GM23248 (cell line): ENCODE measurements around the gene FHAD1. TPM values are rescaled to one million over a fixed set of nuclear protein-coding genes. Genes with fewer than 3 reads are reported as not detected.

Experiments used
- DNase-seq: peaks from one replicate; pipeline ENCODE4 v3.0.0-alpha.2; 2015
- H2AFZ ChIP-seq: fragments of 200-600 bp; sonication (generic); 2 replicates; pipeline ENCODE4 v1.6.1; 2016; ENCODE audit warnings: antibody characterized with exemption
- H3F3A ChIP-seq: fragments of 200-600 bp; sonication (generic); 2 replicates; pipeline ENCODE4 v1.6.1; 2016; ENCODE audit warnings: mild to moderate bottlenecking, antibody characterized with exemption, mixed run types; ENCODE audit not compliant: insufficient read depth
- H3K27ac ChIP-seq: fragments of 200-600 bp; sonication (generic); 2 replicates; pipeline ENCODE4 v1.5.1; 2016; ENCODE audit warnings: mild to moderate bottlenecking
- H3K27me3 ChIP-seq: fragments of 200-600 bp; sonication (generic); replicated peaks from 2 replicates; pipeline ENCODE4 v1.6.1; 2016; ENCODE audit warnings: mild to moderate bottlenecking; ENCODE audit not compliant: insufficient read depth
- H3K36me3 ChIP-seq: fragments of 200-600 bp; sonication (generic); 2 replicates; pipeline ENCODE4 v1.6.1; 2016; ENCODE audit warnings: low read depth, mild to moderate bottlenecking
- H3K4me1 ChIP-seq: fragments of 200-600 bp; sonication (generic); 2 replicates; pipeline ENCODE4 v1.6.1; 2016; ENCODE audit warnings: mild to moderate bottlenecking; ENCODE audit not compliant: insufficient read depth
- H3K4me2 ChIP-seq: fragments of 200-600 bp; sonication (generic); one replicate; pipeline ENCODE4 v1.6.1; 2016; ENCODE audit warnings: mild to moderate bottlenecking; ENCODE audit not compliant: unreplicated experiment
- H3K4me3 ChIP-seq: fragments of 200-600 bp; sonication (generic); 2 replicates; pipeline ENCODE4 v1.5.1; 2016; ENCODE audit warnings: mild to moderate bottlenecking
- H3K79me2 ChIP-seq: fragments of 200-600 bp; sonication (generic); 2 replicates; pipeline ENCODE4 v1.6.1; 2016; ENCODE audit warnings: mild to moderate bottlenecking; ENCODE audit not compliant: insufficient read depth
- H3K9ac ChIP-seq: fragments of 200-600 bp; sonication (generic); 2 replicates; pipeline ENCODE4 v1.6.1; 2016; ENCODE audit warnings: mild to moderate bottlenecking
- H3K9me2 ChIP-seq: fragments of 200-600 bp; sonication (generic); 2 replicates; pipeline ENCODE4 v1.6.1; 2016; ENCODE audit warnings: mixed run types, mild to moderate bottlenecking, moderate library complexity; ENCODE audit not compliant: insufficient read depth
- H3K9me3 ChIP-seq: fragments of 200-600 bp; sonication (generic); one replicate; pipeline ENCODE4 v1.6.1; 2017; ENCODE audit warnings: low read depth
- H4K20me1 ChIP-seq: fragments of 200-600 bp; sonication (generic); 2 replicates; pipeline ENCODE4 v1.6.0; 2016; ENCODE audit not compliant: insufficient read depth
- EZH2 ChIP-seq: fragments of 200-600 bp; sonication (generic); IDR thresholded peaks from 2 replicates; pipeline ENCODE4 v1.6.1; 2018; ENCODE audit warnings: antibody characterized with exemption, mild to moderate bottlenecking; ENCODE audit not compliant: insufficient read depth, poor library complexity, severe bottlenecking
- EZH2phosphoT487 ChIP-seq: fragments of 200-600 bp; sonication (generic); IDR thresholded peaks from 2 replicates; pipeline ENCODE4 v1.6.1; 2018; ENCODE audit warnings: antibody characterized with exemption, moderate library complexity, mild to moderate bottlenecking, low read depth; ENCODE audit not compliant: insufficient read depth
- WGBS, 2 experiments: methylation state at CpG; one replicate each; pipeline ENCODE4 v1.1.6; 2015 to 2017; ENCODE audit warnings: low lambda C conversion rate in 2 of 2, low coverage in 1 of 2; ENCODE audit errors: missing lambda C conversion rate in 2 of 2; 5-methylcytosine and 5-hydroxymethylcytosine counted together
- in situ Hi-C: fragments of 300-500 bp; cut with MboI; formaldehyde crosslinking; loops from 2 replicates; pipeline ENCODE4 v1.15.0; 2020
- polyA plus RNA-seq: library from polyadenylated mRNA; unstranded; fragments of >200 nt; fragmentation: Nextera tagmentation; extraction: Ambion mirVana; gene quantifications from 2 replicates; pipeline ENCODE4 v1.2.1, GENCODE V29; 2016
- total RNA-seq: library from RNA; depleted of rRNA; stranded (reverse); fragments of >200 nt; shearing (Covaris generic); gene quantifications from 2 replicates; pipeline ENCODE4 v1.2.3, GENCODE V29; 2014

Gene FHAD1
- total and polyA plus RNA-seq, 2 experiments from 2014 or later, result 0.24 TPM; not detected in 1

- H3K4me3 ChIP-seq, result no peak overlapping the region
- no peaks in the 10 kb centered on the region for H3K9me2 ChIP-seq
- no peaks in the 10 kb centered on the region for H4K20me1 ChIP-seq
- in situ Hi-C loops, result no loop called here
- H3K9ac ChIP-seq, result no peak overlapping the region
- no peak overlapping the region for H3K4me2 ChIP-seq
- H3K4me1 ChIP-seq, result peaks cover 4% of the 10 kb centered on the region
- WGBS, 2 experiments, result 91 to 94% methylated on average over 13 of the region's 13 CpGs
- no peak for DNase-seq
- H3F3A ChIP-seq, result no peaks in the 10 kb centered on the region
- no peaks in the 10 kb centered on the region for H3K79me2 ChIP-seq
- no peaks in the 10 kb centered on the region for H3K27me3 ChIP-seq
- no peaks in the 10 kb centered on the region for H3K9me3 ChIP-seq
- H3K27ac ChIP-seq, result no peak overlapping the region
- no peak overlapping the region for H2AFZ ChIP-seq
- TF ChIP-seq EZH2, result no peak
- no peaks in the 10 kb centered on the region for H3K36me3 ChIP-seq
Observed at GRCh38 chr1:15362096-15362736, 115.2 kb downstream of the FHAD1 start.

DNA sequence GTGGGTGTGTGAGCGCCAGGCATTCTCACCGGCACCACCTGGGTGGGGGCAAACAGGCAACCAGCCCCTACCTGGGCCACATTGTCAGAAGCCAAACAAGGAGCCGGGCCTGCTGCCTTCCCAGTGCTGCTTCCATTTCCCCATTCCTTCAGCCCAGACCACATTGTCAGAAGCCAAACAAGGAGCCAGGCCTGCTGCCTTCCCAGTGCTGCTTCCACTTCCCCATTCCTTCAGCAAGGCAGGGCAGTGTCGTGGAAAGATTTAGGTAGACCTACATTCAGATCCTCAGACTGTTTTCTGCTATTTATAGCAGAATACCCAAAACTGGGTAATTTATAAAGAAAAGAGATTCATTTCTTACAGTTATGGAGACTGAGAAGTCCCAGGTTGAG, 115.7 kb downstream of the FHAD1 start:
- no peaks in the 10 kb centered on the region for H3F3A ChIP-seq
- H3K27ac ChIP-seq, result no peak overlapping the region
- in situ Hi-C loops, result no loop called here
- no peak for DNase-seq
- H3K79me2 ChIP-seq, result no peaks in the 10 kb centered on the region
- H4K20me1 ChIP-seq, result no peaks in the 10 kb centered on the region
- no peak overlapping the region for H2AFZ ChIP-seq
- 98 to 100% methylated on average over 4 of the region's 4 CpGs for WGBS, 2 experiments
- H3K36me3 ChIP-seq, result no peaks in the 10 kb centered on the region
- no peaks in the 10 kb centered on the region for H3K9me2 ChIP-seq
- TF ChIP-seq EZH2, result no peak
- TF ChIP-seq EZH2phosphoT487, result no peak
- H3K4me2 ChIP-seq, result no peak overlapping the region
- H3K27me3 ChIP-seq, result no peaks in the 10 kb centered on the region
- no peaks in the 10 kb centered on the region; the same call in 1 of the 2 replicates for H3K4me1 ChIP-seq
- no peak overlapping the region for H3K9ac ChIP-seq
- no peaks in the 10 kb centered on the region for H3K9me3 ChIP-seq
- H3K4me3 ChIP-seq, result no peak overlapping the region

DNA sequence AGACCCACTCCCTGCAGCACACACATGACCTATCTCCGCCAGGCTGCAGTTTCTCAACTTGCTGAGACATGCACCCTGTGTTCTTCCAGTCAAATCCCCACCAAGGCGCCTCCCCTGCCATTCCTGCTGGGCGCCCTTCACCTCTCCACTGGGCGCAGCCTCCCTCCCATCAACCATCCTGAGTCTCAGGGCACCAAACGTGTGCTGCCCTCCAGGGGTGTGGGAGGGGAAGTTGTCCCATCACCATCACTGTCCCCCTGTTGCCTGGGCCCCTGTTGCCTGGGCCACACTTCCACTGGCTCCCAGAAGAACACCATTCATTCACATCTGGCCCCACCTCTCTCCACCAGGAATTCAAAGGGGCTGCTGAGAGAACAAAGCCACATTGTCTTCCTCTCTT, 117.7 kb downstream of the FHAD1 start:
- H3K9me3 ChIP-seq, result no peaks in the 10 kb centered on the region
- no peak overlapping the region for H3K4me2 ChIP-seq
- no peaks in the 10 kb centered on the region for H4K20me1 ChIP-seq
- no peak overlapping the region for H3K4me3 ChIP-seq
- no peaks in the 10 kb centered on the region for H3F3A ChIP-seq
- 78% methylated on average over 5 of the region's 5 CpGs for WGBS, 2 experiments
- no peak overlapping the region for H3K27ac ChIP-seq
- no peak for DNase-seq
- H3K36me3 ChIP-seq, result no peaks in the 10 kb centered on the region
- TF ChIP-seq EZH2phosphoT487, result no peak
- TF ChIP-seq EZH2, result no peak
- no peak overlapping the region for H2AFZ ChIP-seq
- no peaks in the 10 kb centered on the region for H3K79me2 ChIP-seq
- no peaks in the 10 kb centered on the region for H3K4me1 ChIP-seq
- in situ Hi-C loops, result no loop called here
- no peaks in the 10 kb centered on the region for H3K27me3 ChIP-seq
- H3K9me2 ChIP-seq, result no peaks in the 10 kb centered on the region
- no peak overlapping the region for H3K9ac ChIP-seq

DNA sequence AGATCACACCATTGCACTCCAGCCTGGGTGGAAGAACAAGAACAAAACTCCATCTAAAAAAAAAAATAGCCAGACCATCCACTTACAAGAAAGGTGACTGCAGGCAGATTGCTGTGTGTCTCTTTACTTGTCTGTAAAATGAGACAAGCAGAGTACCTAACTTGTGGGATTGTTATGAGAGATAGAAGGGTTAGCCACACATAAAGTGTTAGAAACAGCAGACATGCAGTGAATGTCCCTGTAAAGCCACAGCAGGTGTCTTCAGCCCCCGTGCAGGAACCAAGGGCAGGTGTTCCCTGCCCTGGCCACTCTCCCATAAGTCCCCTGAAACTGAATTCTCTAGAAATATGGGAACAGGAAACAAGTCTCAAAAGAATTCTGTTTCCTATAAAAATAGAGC, 121.9 kb downstream of the FHAD1 start:
- no peak overlapping the region for H3K4me2 ChIP-seq
- 100% methylated on average over 1 of the region's 1 CpG for WGBS, 2 experiments
- H3K9ac ChIP-seq, result no peak overlapping the region
- no peaks in the 10 kb centered on the region for H3K36me3 ChIP-seq
- TF ChIP-seq EZH2phosphoT487, result no peak
- no peak for TF ChIP-seq EZH2
- H3K4me3 ChIP-seq, result no peak overlapping the region
- H3K9me2 ChIP-seq, result no peaks in the 10 kb centered on the region
- no peak overlapping the region for H3K27ac ChIP-seq
- no peaks in the 10 kb centered on the region for H4K20me1 ChIP-seq
- no peaks in the 10 kb centered on the region for H3K4me1 ChIP-seq
- H2AFZ ChIP-seq, result no peak overlapping the region
- no peaks in the 10 kb centered on the region for H3K9me3 ChIP-seq
- no peak for DNase-seq
- in situ Hi-C loops, result no loop called here
- no peaks in the 10 kb centered on the region for H3F3A ChIP-seq
- no peaks in the 10 kb centered on the region for H3K79me2 ChIP-seq
- no peaks in the 10 kb centered on the region for H3K27me3 ChIP-seq

GRCh38 chr1:15370268-15370667, 123.2 kb downstream of the FHAD1 start:
- TF ChIP-seq EZH2phosphoT487, result no peak
- no peak for TF ChIP-seq EZH2
- Histone ChIP-seq H3K36me3 (no peaks in the 10 kb centered on the region), H3K27ac (no peak overlapping the region), H3K4me1 (no peaks in the 10 kb centered on the region), H3K79me2 (no peaks in the 10 kb centered on the region), H4K20me1 (no peaks in the 10 kb centered on the region), H3K9me3 (no peaks in the 10 kb centered on the region), H3K9me2 (no peaks in the 10 kb centered on the region), H3K4me3 (no peak overlapping the region), H3K9ac (no peak overlapping the region), H2AFZ (no peak overlapping the region), H3K27me3 (no peaks in the 10 kb centered on the region), H3K4me2 (no peak overlapping the region), H3F3A (no peaks in the 10 kb centered on the region)
- DNase-seq, result no peak
- 87 to 88% methylated on average over 4 of the region's 4 CpGs for WGBS, 2 experiments
- in situ Hi-C loops, result no loop called here
